NB4 (cell line): ENCODE measurements around the gene PROM1.

Source experiments
- POLR2A ChIP-seq: IDR thresholded peaks from 2 replicates; pipeline ENCODE4 v1.6.1; 2011; ENCODE audit warnings: mild to moderate bottlenecking; ENCODE audit not compliant: insufficient read length; ENCODE audit errors: extremely low read depth
- TF ChIP-seq, protein P1 (sequence below): IDR thresholded peaks from one replicate; pipeline ENCODE4 v1.5.1; 2012; ENCODE audit warnings: low read depth, low read length

DNA sequence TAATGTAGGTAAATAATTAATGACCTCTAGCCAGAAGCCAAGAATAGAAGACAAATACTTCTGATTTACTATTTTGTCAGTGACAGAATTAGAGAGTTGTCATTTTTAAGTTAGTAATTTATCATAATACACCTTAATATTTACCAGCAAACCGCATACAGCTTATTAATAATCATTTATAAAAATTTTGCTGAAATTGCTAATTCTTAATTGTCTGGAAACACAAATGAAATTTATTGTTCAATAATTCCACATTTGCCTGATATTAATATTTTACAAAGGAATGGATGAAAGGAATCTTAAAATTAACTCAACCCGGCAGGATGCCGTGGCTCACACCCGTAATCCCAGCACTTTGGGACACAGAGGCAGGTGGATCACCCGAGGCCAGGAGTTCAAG is 44.7 kb downstream of the PROM1 start:
- TF ChIP-seq POLR2A, result no peak
- TF ChIP-seq, protein P1, sequence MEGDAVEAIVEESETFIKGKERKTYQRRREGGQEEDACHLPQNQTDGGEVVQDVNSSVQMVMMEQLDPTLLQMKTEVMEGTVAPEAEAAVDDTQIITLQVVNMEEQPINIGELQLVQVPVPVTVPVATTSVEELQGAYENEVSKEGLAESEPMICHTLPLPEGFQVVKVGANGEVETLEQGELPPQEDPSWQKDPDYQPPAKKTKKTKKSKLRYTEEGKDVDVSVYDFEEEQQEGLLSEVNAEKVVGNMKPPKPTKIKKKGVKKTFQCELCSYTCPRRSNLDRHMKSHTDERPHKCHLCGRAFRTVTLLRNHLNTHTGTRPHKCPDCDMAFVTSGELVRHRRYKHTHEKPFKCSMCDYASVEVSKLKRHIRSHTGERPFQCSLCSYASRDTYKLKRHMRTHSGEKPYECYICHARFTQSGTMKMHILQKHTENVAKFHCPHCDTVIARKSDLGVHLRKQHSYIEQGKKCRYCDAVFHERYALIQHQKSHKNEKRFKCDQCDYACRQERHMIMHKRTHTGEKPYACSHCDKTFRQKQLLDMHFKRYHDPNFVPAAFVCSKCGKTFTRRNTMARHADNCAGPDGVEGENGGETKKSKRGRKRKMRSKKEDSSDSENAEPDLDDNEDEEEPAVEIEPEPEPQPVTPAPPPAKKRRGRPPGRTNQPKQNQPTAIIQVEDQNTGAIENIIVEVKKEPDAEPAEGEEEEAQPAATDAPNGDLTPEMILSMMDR, result no peak
